GM19328 (cell line): ENCODE results near the gene SPP1.
"Not testable (repeated sequence)": the region's sequence is repeated elsewhere in the genome, so short reads cannot be mapped to it uniquely, and the experiment has no call there.

Experiments
- ATAC-seq: cut with Tn5 transposase; IDR thresholded peaks from one replicate; pipeline ENCODE4 v1.9.1; 2021; ENCODE audit warnings: mild to moderate bottlenecking, moderate library complexity; ENCODE audit not compliant: unreplicated experiment

SPP1 gene

GRCh38 chr4:87985097-87985886, 9.8 kb downstream of the SPP1 start:
- no peak for ATAC-seq

GRCh38 chr4:87985887-87986200, 10.3 kb downstream of the SPP1 start:
- no peak for ATAC-seq

GRCh38 chr4:87986508-87986907, 11.0 kb downstream of the SPP1 start:
- ATAC-seq, result no peak

- ATAC-seq, result no peak
These were observed 14.3 kb downstream of the SPP1 start for GRCh38 chr4:87989765-87990164.

GRCh38 chr4:87995435-87995834, 19.9 kb downstream of the SPP1 start:
- ATAC-seq, result no peak

- not testable (repeated sequence) for ATAC-seq
These were observed 23.7 kb downstream of the SPP1 start for GRCh38 chr4:87999191-87999691.

- no peak for ATAC-seq
These were observed 26.4 kb downstream of the SPP1 start for GRCh38 chr4:88001871-88002270.

- ATAC-seq, result no peak
These were observed 27.3 kb downstream of the SPP1 start for GRCh38 chr4:88002786-88003185.

- no peak for ATAC-seq
These were observed 27.7 kb downstream of the SPP1 start for GRCh38 chr4:88003261-88003660.

- no peak for ATAC-seq
These were observed 29.6 kb downstream of the SPP1 start for GRCh38 chr4:88005076-88005475.

- ATAC-seq, result no peak
These were observed 30.4 kb downstream of the SPP1 start for GRCh38 chr4:88005946-88006345.

- ATAC-seq, result no peak
These were observed 31.4 kb downstream of the SPP1 start for GRCh38 chr4:88006956-88007303.

- ATAC-seq, result peak; percentile 90
These were observed 32.0 kb downstream of the SPP1 start, which contains the start of gene PKD2 for GRCh38 chr4:88007304-88008121. TSS of gene PKD2 (plus strand) at chr4:88007635. CDS start at chr4:88007734, 99 bp downstream.

GRCh38 chr4:88008122-88008742, 32.7 kb downstream of the SPP1 start:
- peak; percentile 22 for ATAC-seq

- ATAC-seq, result no peak
These were observed 33.2 kb downstream of the SPP1 start for GRCh38 chr4:88008743-88009171.

- no peak for ATAC-seq
These were observed 34.4 kb downstream of the SPP1 start for GRCh38 chr4:88009871-88010270.

GRCh38 chr4:88010966-88011365, 35.5 kb downstream of the SPP1 start:
- ATAC-seq, result no peak

- ATAC-seq, result peak; percentile 36
These were observed 37.1 kb downstream of the SPP1 start for GRCh38 chr4:88012647-88013046.

GRCh38 chr4:88014386-88014905, 38.9 kb downstream of the SPP1 start:
- no peak for ATAC-seq

- ATAC-seq, result no peak
These were observed 40.3 kb downstream of the SPP1 start for GRCh38 chr4:88015659-88016295.
